HUES48 (cell line): ENCODE data around the gene RERE.

ENCODE experiments used
- H3K27ac ChIP-seq: one replicate; pipeline ENCODE4 v1.7.0; 2013; ENCODE audit warnings: low read depth, low read length, inconsistent platforms
- H3K27me3 ChIP-seq: 2 replicates; pipeline ENCODE4 v1.6.1; 2013; ENCODE audit warnings: mild to moderate bottlenecking, low read length; ENCODE audit not compliant: control insufficient read depth, insufficient read depth
- H3K36me3 ChIP-seq: 2 replicates; pipeline ENCODE4 v1.6.1; 2013; ENCODE audit warnings: low read length; ENCODE audit not compliant: control insufficient read depth, insufficient read depth
- H3K4me1 ChIP-seq: 2 replicates; pipeline ENCODE4 v1.6.1; 2013; ENCODE audit warnings: mild to moderate bottlenecking, low read length; ENCODE audit not compliant: control insufficient read depth, insufficient read depth
- H3K4me3 ChIP-seq: 2 replicates; pipeline ENCODE4 v1.5.1; 2013; ENCODE audit warnings: mild to moderate bottlenecking, low read depth, low read length
- H3K9ac ChIP-seq: 2 replicates; pipeline ENCODE4 v1.6.1; 2013; ENCODE audit warnings: mild to moderate bottlenecking, low read depth, low read length, moderate library complexity
- H3K9me3 ChIP-seq: 2 replicates; pipeline ENCODE4 v1.6.1; 2013; ENCODE audit warnings: low read length; ENCODE audit not compliant: control insufficient read depth, insufficient read depth

Gene RERE

GRCh38 chr1:8858112-8858668, 40.8 kb upstream of the RERE start:
- Histone ChIP-seq H3K9ac (no peak overlapping the region), H3K36me3 (peaks cover 62% of the 10 kb centered on the region), H3K27ac (peak overlapping the region; percentile 76), H3K4me3 (no peak overlapping the region), H3K9me3 (no peaks in the 10 kb centered on the region), H3K4me1 (0 out of 2 replicates have a peak, but pooled peaks cover 6% of the 10 kb centered on the region), H3K27me3 (no peaks in the 10 kb centered on the region)

DNA sequence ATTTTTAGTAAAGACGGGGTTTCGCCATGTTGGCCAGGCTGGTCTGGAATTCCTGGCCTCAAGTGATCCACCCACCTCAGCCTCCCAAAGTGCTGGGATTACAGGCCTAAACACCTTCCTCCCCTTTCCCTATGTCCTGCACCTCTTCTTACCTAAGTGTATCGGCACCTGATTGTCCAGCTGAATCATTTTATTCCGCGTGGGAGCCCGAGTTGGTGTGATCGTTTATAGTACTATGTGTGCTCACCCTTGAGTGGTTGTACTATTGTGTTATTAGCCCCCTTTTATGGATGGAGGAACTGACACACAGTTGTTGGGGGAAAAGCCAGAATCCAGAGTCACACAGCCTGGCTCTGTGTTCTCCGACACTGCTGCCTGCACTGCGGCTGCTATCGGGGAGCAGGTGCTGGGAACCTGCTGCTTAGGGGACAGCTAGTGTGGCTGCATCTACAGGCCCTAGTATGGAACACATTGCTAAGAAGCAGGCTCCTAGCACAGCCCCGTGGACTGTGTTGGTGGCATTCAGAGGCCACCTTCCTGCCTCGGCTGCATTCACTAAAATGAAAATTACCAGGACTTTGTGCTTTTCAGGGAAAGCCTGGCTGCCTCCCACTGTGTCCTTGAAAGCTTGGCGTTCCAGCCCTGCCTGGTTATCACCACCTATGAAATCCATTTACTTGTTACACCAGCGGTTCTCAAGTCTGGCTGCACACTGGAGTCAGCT, 39.4 kb upstream of the RERE start:
- Histone ChIP-seq H3K4me1 (0 out of 2 replicates have a peak, but pooled peaks cover 6% of the 10 kb centered on the region), H3K27me3 (no peaks in the 10 kb centered on the region), H3K4me3 (no peak overlapping the region), H3K9ac (no peak overlapping the region), H3K9me3 (no peaks in the 10 kb centered on the region), H3K27ac (peak overlapping the region; percentile 26), H3K36me3 (peaks cover 48% of the 10 kb centered on the region)

- Histone ChIP-seq H3K9me3 (no peaks in the 10 kb centered on the region), H3K36me3 (peaks cover 24% of the 10 kb centered on the region), H3K4me3 (no peak overlapping the region), H3K4me1 (0 out of 2 replicates have a peak, but pooled peaks cover 5% of the 10 kb centered on the region), H3K9ac (no peak overlapping the region), H3K27ac (no peak overlapping the region), H3K27me3 (no peaks in the 10 kb centered on the region)
Observed at GRCh38 chr1:8854240-8854639, 36.8 kb upstream of the RERE start.

- H3K27ac ChIP-seq, result no peak overlapping the region
- H3K9me3 ChIP-seq, result no peaks in the 10 kb centered on the region
- H3K36me3 ChIP-seq, result no peaks in the 10 kb centered on the region
- H3K27me3 ChIP-seq, result no peaks in the 10 kb centered on the region
- H3K4me3 ChIP-seq, result no peak overlapping the region
- 0 out of 2 replicates have a peak, but pooled peaks cover 2% of the 10 kb centered on the region for H3K4me1 ChIP-seq
- H3K9ac ChIP-seq, result no peak overlapping the region
Observed at GRCh38 chr1:8851060-8851459, 33.6 kb upstream of the RERE start.

DNA sequence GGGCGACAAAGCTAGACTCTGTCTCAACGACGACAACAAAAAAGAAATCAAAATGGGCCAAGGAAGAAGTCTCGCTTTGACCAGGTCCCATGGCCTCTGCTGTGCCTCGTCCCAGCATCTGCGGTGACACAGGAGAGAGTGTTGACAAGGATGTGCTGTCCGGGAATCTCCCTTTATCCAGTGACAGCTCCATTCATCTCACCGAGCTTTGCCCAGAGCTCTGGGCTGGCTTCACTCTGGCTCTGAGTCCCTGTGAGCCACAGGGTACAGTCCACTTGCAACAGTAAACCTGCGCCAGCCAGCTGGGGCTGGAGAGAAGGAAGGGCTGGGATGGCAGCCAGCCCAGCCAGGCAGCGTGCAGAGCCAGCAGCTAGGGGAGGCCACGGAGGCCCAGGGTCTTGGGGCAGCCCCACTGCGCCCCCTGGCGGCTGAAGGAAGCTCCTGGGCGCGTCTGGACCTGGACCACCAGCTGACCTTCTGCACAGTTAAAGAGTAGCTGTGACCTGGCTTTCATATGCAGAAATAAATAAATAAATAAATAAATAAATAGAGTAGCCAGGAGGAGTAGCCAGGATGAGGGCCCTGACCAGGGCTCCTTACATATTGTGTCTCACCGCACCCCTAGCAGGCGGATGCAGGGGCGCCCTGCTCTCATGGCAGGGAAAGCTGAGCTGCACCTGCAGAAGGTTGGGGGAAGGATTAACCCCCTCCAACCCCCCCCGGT, 31.4 kb upstream of the RERE start:
- no peaks in the 10 kb centered on the region for H3K9me3 ChIP-seq
- H3K27me3 ChIP-seq, result no peaks in the 10 kb centered on the region
- H3K4me3 ChIP-seq, result no peak overlapping the region
- H3K4me1 ChIP-seq, result 0 out of 2 replicates have a peak, but pooled peaks cover 2% of the 10 kb centered on the region
- H3K9ac ChIP-seq, result no peak overlapping the region
- no peaks in the 10 kb centered on the region for H3K36me3 ChIP-seq
- no peak overlapping the region for H3K27ac ChIP-seq

GRCh38 chr1:8847990-8848389, 30.6 kb upstream of the RERE start:
- H3K27ac ChIP-seq, result no peak overlapping the region
- H3K4me3 ChIP-seq, result no peak overlapping the region
- 0 out of 2 replicates have a peak, but pooled peaks cover 2% of the 10 kb centered on the region for H3K4me1 ChIP-seq
- H3K9me3 ChIP-seq, result no peaks in the 10 kb centered on the region
- no peaks in the 10 kb centered on the region for H3K36me3 ChIP-seq
- no peak overlapping the region for H3K9ac ChIP-seq
- no peaks in the 10 kb centered on the region for H3K27me3 ChIP-seq

- no peak overlapping the region for H3K4me3 ChIP-seq
- 0 out of 2 replicates have a peak, but pooled peaks cover 2% of the 10 kb centered on the region for H3K4me1 ChIP-seq
- no peaks in the 10 kb centered on the region for H3K9me3 ChIP-seq
- H3K27ac ChIP-seq, result no peak overlapping the region
- no peak overlapping the region for H3K9ac ChIP-seq
- no peaks in the 10 kb centered on the region for H3K27me3 ChIP-seq
- H3K36me3 ChIP-seq, result no peaks in the 10 kb centered on the region
Observed at GRCh38 chr1:8846263-8846662, 28.8 kb upstream of the RERE start.

- Histone ChIP-seq H3K27me3 (no peaks in the 10 kb centered on the region), H3K36me3 (no peaks in the 10 kb centered on the region), H3K4me3 (no peak overlapping the region), H3K27ac (no peak overlapping the region), H3K4me1 (0 out of 2 replicates have a peak, but pooled peaks cover 2% of the 10 kb centered on the region), H3K9ac (no peak overlapping the region), H3K9me3 (no peaks in the 10 kb centered on the region)
Observed at GRCh38 chr1:8845104-8846097, 28.0 kb upstream of the RERE start.

GRCh38 chr1:8844501-8845006, 27.1 kb upstream of the RERE start:
- Histone ChIP-seq H3K9me3 (no peaks in the 10 kb centered on the region), H3K27me3 (no peaks in the 10 kb centered on the region), H3K36me3 (no peaks in the 10 kb centered on the region), H3K9ac (no peak overlapping the region), H3K4me3 (no peak overlapping the region), H3K4me1 (0 out of 2 replicates have a peak, but pooled peaks cover 2% of the 10 kb centered on the region), H3K27ac (no peak overlapping the region)

DNA sequence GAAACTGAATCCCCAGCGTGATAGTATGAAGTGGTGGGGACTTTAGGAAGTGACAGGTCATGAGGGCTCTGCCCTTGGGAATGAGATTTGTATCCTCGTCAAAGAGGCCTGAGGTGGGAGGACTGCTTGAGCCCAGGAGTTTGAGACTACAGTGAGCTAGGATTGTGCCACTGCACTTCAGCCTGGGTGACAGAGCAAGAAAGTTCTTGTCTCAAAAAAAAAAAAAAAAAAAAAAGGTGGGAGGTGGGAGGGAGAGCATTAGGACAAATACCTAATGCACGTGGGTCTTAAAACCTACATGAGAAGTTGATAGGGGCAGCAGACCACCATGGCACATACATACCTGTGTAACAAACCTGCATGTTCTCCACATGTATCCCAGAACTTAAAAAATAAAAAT, 24.0 kb upstream of the RERE start:
- no peaks in the 10 kb centered on the region for H3K4me1 ChIP-seq
- no peaks in the 10 kb centered on the region for H3K27me3 ChIP-seq
- no peaks in the 10 kb centered on the region for H3K36me3 ChIP-seq
- no peak overlapping the region for H3K9ac ChIP-seq
- H3K9me3 ChIP-seq, result no peaks in the 10 kb centered on the region
- no peak overlapping the region for H3K4me3 ChIP-seq
- H3K27ac ChIP-seq, result no peak overlapping the region
